Measurements from ENCODE around the gene ABHD11. TPM values are rescaled to one million over a fixed set of nuclear protein-coding genes. Genes with fewer than 3 reads are reported as not detected.

ABHD11 gene
- total and polyA plus RNA-seq, 9 of the 15 experiments (the other 6 are each of a cell fraction or from before 2014, with no cell fraction given), result 7.7 to 44.2 (median 18.9) TPM

DNA sequence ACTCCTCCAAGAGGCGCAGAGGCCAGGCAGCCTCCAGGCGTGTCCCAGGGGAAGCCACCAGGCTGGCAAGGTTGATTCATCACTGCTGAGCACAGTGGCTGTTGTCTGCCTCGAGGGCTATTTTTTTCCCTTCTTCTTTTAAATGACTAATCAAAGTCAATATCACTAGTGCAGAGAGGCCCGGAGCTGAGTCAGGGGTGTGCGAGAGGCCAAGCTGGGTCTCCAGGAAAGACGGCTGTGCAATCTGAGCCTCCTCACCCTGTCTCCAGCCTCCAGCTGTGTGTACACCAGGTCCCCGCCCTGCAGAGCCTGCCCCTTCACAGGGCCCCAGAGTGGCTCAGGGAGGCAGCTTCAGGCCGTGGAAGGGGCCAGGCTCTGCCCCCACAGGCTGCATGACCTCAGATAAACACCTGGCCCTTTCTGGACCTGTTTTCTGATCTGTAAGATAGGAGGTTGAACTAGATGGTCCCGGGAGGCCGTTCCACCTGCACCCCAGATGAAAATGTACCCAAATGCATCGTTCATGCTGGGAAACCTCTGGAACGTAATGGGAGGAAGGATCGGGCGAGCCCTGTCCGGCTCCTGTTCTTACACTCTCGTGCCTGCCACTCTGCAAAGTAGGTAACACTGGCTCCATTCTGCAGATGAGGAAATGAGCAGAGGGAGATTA is 22.8 kb downstream of the ABHD11 start (continued):
- peak; percentile 87 for TF ChIP-seq SMARCE1 (IDR thresholded peaks at IDR 0.05)
- TF ChIP-seq TFAP4 (CRISPR knock-in tag; IDR thresholded peaks at IDR 0.05; ENCODE audit: borderline replicate concordance), result peak; percentile 99
- TF ChIP-seq ARID1B (IDR thresholded peaks at IDR 0.05), result peak; percentile 96
- peak; percentile 96 for TF ChIP-seq LEF1 (IDR thresholded peaks at IDR 0.05)
- TF ChIP-seq MAZ (CRISPR knock-in tag; conservative IDR thresholded peaks at IDR 0.05 in 1 of 2, IDR thresholded peaks at IDR 0.05 in 1 of 2), result peak; percentile 66 to 89; a peak in 3 of 4 replicates
- TF ChIP-seq NCOR1 (IDR thresholded peaks at IDR 0.05), result peak; percentile 95
- peak; percentile 54; the same call in 1 of the 2 replicates for TF ChIP-seq ERF (CRISPR knock-in tag; IDR thresholded peaks at IDR 0.05)
- peak; percentile 85 for TF ChIP-seq ATF7 (IDR thresholded peaks at IDR 0.05)
- TF ChIP-seq, protein P1, sequence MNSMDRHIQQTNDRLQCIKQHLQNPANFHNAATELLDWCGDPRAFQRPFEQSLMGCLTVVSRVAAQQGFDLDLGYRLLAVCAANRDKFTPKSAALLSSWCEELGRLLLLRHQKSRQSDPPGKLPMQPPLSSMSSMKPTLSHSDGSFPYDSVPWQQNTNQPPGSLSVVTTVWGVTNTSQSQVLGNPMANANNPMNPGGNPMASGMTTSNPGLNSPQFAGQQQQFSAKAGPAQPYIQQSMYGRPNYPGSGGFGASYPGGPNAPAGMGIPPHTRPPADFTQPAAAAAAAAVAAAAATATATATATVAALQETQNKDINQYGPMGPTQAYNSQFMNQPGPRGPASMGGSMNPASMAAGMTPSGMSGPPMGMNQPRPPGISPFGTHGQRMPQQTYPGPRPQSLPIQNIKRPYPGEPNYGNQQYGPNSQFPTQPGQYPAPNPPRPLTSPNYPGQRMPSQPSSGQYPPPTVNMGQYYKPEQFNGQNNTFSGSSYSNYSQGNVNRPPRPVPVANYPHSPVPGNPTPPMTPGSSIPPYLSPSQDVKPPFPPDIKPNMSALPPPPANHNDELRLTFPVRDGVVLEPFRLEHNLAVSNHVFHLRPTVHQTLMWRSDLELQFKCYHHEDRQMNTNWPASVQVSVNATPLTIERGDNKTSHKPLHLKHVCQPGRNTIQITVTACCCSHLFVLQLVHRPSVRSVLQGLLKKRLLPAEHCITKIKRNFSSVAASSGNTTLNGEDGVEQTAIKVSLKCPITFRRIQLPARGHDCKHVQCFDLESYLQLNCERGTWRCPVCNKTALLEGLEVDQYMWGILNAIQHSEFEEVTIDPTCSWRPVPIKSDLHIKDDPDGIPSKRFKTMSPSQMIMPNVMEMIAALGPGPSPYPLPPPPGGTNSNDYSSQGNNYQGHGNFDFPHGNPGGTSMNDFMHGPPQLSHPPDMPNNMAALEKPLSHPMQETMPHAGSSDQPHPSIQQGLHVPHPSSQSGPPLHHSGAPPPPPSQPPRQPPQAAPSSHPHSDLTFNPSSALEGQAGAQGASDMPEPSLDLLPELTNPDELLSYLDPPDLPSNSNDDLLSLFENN (IDR thresholded peaks at IDR 0.05; ENCODE audit: low read depth in 2 of 2, low read length in 2 of 2), result peak in 1 of 2 experiments; percentile 83; a peak in 2 of 4 replicates
- TF ChIP-seq HDAC1 (IDR thresholded peaks at IDR 0.05), result peak in 1 of 2 experiments; percentile 88; a peak in 3 of 4 replicates
- no peak for TF ChIP-seq SRSF1 (IDR thresholded peaks at IDR 0.05; ENCODE audit: low read depth, low read length)
- peak; percentile 30 for TF ChIP-seq FOS (IDR thresholded peaks at IDR 0.05; ENCODE audit: extremely low read depth, insufficient read length)
- TF ChIP-seq JUND (IDR thresholded peaks at IDR 0.05; ENCODE audit: borderline replicate concordance, low read depth, low read length), result peak; percentile 85
- peak; percentile 91; the same call in 2 of the 3 replicates for TF ChIP-seq JUND (tag; IDR thresholded peaks at IDR 0.05; ENCODE audit: borderline replicate concordance, low read depth, low read length)
- TF ChIP-seq, protein P2, sequence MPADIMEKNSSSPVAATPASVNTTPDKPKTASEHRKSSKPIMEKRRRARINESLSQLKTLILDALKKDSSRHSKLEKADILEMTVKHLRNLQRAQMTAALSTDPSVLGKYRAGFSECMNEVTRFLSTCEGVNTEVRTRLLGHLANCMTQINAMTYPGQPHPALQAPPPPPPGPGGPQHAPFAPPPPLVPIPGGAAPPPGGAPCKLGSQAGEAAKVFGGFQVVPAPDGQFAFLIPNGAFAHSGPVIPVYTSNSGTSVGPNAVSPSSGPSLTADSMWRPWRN (IDR thresholded peaks at IDR 0.05; ENCODE audit: low read depth), result peak; percentile 87
- TF ChIP-seq NFE2 (IDR thresholded peaks at IDR 0.05; ENCODE audit: low read depth), result peak; percentile 83
- TF ChIP-seq ZNF507 (tag; conservative IDR thresholded peaks at IDR 0.05), result no peak
- TF ChIP-seq U2AF1 (optimal IDR thresholded peaks at IDR 0.05; ENCODE audit: low read depth, low read length), result no peak
- peak; percentile 55; the same call in 1 of the 2 replicates for TF ChIP-seq TRIM28 (IDR thresholded peaks at IDR 0.05)
- peak in 1 of 2 experiments; percentile 35; a peak in 1 of 4 replicates for TF ChIP-seq ARNT (IDR thresholded peaks at IDR 0.05)
- TF ChIP-seq ZNF395 (CRISPR knock-in tag; IDR thresholded peaks at IDR 0.05), result peak; percentile 92; the same call in 1 of the 2 replicates
- TF ChIP-seq MAFF (IDR thresholded peaks at IDR 0.05; ENCODE audit: low read length), result peak; percentile 31; the same call in 1 of the 2 replicates

All from K562 (cell line).